Left lung (tissue), 10 donors: ENCODE data around the gene CMIP. TPM values are rescaled to one million over a fixed set of nuclear protein-coding genes. Genes with fewer than 3 reads are reported as not detected.
A peak's percentile ranks its signal among the peaks of the same experiment; 100 is the strongest.

Experiments used
- ATAC-seq: fragments of 200-7000 bp; cut with Tn5 transposase; one replicate; pipeline ENCODE4 v1.9.1; 2020; ENCODE audit warnings: moderate library complexity
- DNase-seq, 4 donors: peaks; one replicate each; pipeline ENCODE4 v3.0.0-alpha.2; 2013 to 2020
- H3K27ac ChIP-seq, 2 donors: fragments of 200-600 bp; sonication (generic) in 1 of 2; one replicate each; pipeline versions ENCODE4 v1.5.0 to v1.8.0; 2020 to 2021
- H3K27me3 ChIP-seq, 2 donors: fragments of 200-600 bp; sonication (generic) in 1 of 2; one replicate each; pipeline versions ENCODE4 v1.5.0 to v1.8.0; 2020 to 2021
- H3K36me3 ChIP-seq, 2 donors: fragments of 200-600 bp; sonication (generic) in 1 of 2; one replicate each; pipeline versions ENCODE4 v1.5.0 to v1.8.0; 2020 to 2021
- H3K4me1 ChIP-seq, 2 donors: fragments of 200-600 bp; one replicate each; pipeline ENCODE4 v1.8.0; 2021
- H3K4me3 ChIP-seq, 2 donors: fragments of 200-600 bp; sonication (generic) in 1 of 2; one replicate each; pipeline versions ENCODE4 v1.5.0 to v1.8.0; 2020 to 2021; ENCODE audit warnings: mild to moderate bottlenecking in 1 of 2
- H3K9me3 ChIP-seq, 2 donors: fragments of 200-600 bp; sonication (generic) in 1 of 2; one replicate each; pipeline versions ENCODE4 v1.5.0 to v1.8.0; 2020 to 2021
- intact Hi-C, 2 donors: fragments of 100-400 bp; cut with DNase I; formaldehyde crosslinking; loops; one replicate each; pipeline versions ENCODE4 v1.11.2 to v1.14.2; 2022
- polyA plus RNA-seq, 6 donors: library from polyadenylated mRNA; unstranded; fragments of 120-200 nt; gene quantifications; one replicate each; pipeline ENCODE4 v1.2.1, GENCODE V29; 2013; ENCODE audit not compliant: insufficient read length in 6 of 6
- total RNA-seq, 2 donors: library from RNA; stranded (reverse); fragmentation: NEBNext Ultra II Directional; extraction: Animal tissue kit (Norgen Biotek cat#: 25700); gene quantifications; one replicate each; pipeline ENCODE4 v1.2.1, GENCODE V29; 2021
- TF ChIP-seq, protein P1 (sequence below), 2 donors: fragments of 200-600 bp; sonication (generic) in 1 of 2; IDR thresholded peaks; one replicate each; pipeline versions ENCODE4 v1.5.0 to v1.8.0; 2021; ENCODE audit warnings: antibody characterized with exemption in 2 of 2
- donor health status: DM: no; HTN: yes; CAD: no.
- donor health status: DM: no; HTN: no; CAD: no.

The CMIP gene
- total and polyA plus RNA-seq, 8 donors, result 35.3 to 55.8 (median 40.4) TPM

DNA sequence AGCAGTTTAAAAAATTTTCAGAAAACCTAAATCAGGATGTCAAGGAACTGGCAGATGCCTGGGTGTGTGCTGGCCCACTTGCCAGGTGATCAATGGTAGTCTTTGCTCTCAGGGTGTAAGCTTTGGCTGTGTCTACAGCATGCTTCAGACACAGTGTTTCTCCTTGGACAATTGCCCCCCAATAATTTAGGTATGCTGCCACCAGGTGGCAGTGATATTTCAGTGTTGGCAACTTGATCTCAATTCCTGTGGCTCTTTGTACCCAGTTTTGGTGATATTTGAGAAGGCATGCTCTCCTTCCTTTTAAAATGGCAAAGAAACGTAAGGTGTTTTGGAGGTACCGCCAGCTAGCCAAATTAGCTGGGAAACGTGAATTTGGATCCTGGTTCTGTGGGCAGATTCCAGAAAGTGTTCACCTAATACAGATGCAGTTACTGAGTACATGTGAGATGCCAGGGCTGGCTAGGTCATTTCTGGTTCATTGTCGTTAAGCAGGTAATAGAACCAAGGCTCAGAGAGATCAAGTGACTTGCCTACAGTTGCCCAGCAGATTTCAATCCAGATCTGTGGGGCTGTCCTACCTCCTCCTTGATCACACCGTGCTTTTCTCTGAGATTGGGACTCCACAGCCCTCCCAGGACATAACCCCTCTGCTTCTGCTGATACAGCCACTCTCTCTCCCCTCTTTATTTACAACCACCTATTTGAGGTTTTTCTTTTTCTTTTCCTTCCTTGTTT is 178.9 kb downstream of the CMIP start:
- intact Hi-C loops, result loop anchor here in 1 of 2 donors (10.0 kb wide), 1 partner anchor 101 kb away; no protein-coding TSS in a partner anchor

DNA sequence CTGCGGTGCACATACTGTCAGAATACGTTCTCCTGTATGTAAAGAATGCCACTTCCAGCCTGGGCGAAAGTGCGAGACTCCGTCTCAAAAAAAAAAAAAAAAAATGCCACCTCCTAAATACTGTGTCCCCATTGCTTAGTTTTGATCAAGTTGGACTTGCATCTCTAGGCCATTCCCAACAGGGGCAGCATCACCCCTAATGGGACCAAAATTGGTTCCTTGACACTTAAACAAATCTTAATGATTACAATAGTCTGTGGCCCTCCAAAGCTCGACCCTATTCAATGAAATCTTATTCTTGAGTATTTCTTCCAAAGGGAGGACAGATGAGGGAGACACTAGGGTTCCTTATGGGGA is 179.8 kb downstream of the CMIP start:
- intact Hi-C loops, result loop anchor here in 1 of 2 donors (10.0 kb wide), 1 partner anchor 100 kb away; no protein-coding TSS in a partner anchor
- Histone ChIP-seq H3K27ac (no peak overlapping the region), H3K4me3 (no peak overlapping the region), H3K9me3 (no peaks in the 10 kb centered on the region), H3K4me1 (peaks cover 9 to 16% of the 10 kb centered on the region in 2 donors), H3K36me3 (peaks cover 0 to 23% of the 10 kb centered on the region in 2 donors), H3K27me3 (no peaks in the 10 kb centered on the region)
- no peak for DNase-seq
- no peak for ATAC-seq
- TF ChIP-seq, protein P1, sequence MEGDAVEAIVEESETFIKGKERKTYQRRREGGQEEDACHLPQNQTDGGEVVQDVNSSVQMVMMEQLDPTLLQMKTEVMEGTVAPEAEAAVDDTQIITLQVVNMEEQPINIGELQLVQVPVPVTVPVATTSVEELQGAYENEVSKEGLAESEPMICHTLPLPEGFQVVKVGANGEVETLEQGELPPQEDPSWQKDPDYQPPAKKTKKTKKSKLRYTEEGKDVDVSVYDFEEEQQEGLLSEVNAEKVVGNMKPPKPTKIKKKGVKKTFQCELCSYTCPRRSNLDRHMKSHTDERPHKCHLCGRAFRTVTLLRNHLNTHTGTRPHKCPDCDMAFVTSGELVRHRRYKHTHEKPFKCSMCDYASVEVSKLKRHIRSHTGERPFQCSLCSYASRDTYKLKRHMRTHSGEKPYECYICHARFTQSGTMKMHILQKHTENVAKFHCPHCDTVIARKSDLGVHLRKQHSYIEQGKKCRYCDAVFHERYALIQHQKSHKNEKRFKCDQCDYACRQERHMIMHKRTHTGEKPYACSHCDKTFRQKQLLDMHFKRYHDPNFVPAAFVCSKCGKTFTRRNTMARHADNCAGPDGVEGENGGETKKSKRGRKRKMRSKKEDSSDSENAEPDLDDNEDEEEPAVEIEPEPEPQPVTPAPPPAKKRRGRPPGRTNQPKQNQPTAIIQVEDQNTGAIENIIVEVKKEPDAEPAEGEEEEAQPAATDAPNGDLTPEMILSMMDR (IDR thresholded peaks at IDR 0.05), result no peak

More for the DNA sequence above, 178.9 kb downstream of the CMIP start:
- no peaks in the 10 kb centered on the region for H3K9me3 ChIP-seq
- peaks cover 9 to 16% of the 10 kb centered on the region in 2 donors for H3K4me1 ChIP-seq
- DNase-seq, result no peak
- H3K27me3 ChIP-seq, result no peaks in the 10 kb centered on the region
- H3K4me3 ChIP-seq, result no peak overlapping the region
- TF ChIP-seq, protein P1 (IDR thresholded peaks at IDR 0.05), result peak; percentile 41 to 55
- peaks cover 0 to 32% of the 10 kb centered on the region in 2 donors for H3K36me3 ChIP-seq
- peak; percentile 40 for ATAC-seq
- no peak overlapping the region for H3K27ac ChIP-seq

DNA sequence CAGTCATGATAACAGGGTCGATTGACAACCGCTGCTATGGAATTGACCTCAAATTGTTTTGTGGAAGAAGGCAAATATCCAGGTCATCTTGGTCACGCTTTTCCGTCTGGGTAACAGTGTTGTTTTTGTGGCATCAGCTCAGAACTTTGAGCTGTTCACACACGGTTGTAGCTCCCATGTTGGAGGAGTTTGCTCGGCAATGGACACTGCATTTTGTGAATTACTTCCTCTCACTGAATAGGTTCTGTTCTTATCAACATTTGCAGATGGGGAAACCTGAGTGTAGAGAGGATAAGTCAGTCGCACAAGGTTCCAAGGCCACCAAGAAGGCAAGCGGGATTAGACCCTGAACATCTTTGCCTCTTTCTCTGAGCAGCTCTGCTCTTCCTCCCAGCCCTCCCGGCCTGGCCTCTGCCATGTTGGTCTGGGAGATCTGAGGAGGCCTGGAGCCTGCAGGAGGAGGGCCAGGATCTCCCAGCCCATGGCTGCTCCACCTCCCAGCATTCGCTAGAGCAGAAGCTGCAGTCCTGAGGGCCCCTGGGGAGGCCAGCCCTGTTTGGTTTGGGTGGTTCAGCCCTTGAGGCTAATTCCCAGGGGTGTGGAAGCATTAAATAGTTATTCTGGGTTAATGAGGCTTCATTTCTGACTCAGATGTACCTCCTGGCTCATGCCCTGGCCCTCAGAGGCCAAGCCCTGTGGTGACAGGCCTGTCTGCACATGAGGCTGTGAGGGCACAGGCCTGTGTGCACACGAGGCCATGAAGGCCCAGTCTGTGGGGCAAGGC is 180.3 kb downstream of the CMIP start:
- DNase-seq (no peak), ATAC-seq (peak; percentile 11)
- peaks cover 9 to 16% of the 10 kb centered on the region in 2 donors for H3K4me1 ChIP-seq
- intact Hi-C loops, result loop anchor here in 1 of 2 donors (10.0 kb wide), 1 partner anchor 100 kb away; no protein-coding TSS in a partner anchor
- no peak overlapping the region for H3K4me3 ChIP-seq
- H3K27ac ChIP-seq, result peak overlapping the region in 1 of 2 donors; percentile 40
- H3K36me3 ChIP-seq, result peaks cover 0 to 19% of the 10 kb centered on the region in 2 donors
- H3K9me3 ChIP-seq, result no peaks in the 10 kb centered on the region
- no peaks in the 10 kb centered on the region for H3K27me3 ChIP-seq
- TF ChIP-seq, protein P1 (IDR thresholded peaks at IDR 0.05), result no peak

DNA sequence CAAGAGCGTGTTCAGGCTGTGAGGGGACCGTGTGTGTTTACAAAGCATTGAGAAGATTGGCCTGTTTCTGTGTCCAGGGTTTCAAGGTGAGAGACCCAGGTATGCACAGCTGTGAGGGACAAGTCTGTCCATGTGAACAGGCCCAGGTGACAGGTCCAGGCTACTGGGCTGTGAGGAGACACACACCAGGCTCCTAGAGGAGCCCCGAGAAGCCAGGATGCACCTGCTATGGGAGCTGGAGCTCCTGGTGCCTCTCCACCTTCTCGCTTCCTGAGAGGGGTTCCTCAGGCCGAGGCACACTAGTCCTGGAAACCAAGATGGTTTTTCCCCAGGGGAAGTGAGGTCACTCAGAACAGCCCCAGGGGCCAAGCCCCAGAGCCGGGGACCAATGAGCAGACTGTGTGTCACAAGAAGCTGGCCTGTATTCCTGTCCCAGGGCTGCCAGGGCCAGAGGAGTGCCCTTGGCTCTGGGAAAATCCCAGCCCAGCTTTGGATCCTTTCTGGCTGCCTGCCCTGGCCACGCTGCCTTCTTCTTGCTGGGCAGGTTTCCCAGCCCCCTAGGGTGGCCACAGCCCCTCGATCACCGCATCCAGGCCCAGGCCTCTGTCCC is 181.0 kb downstream of the CMIP start:
- TF ChIP-seq, protein P1 (IDR thresholded peaks at IDR 0.05), result no peak
- Histone ChIP-seq H3K4me3 (no peak overlapping the region), H3K4me1 (peaks cover 9 to 21% of the 10 kb centered on the region in 2 donors), H3K27me3 (no peaks in the 10 kb centered on the region), H3K9me3 (no peaks in the 10 kb centered on the region), H3K36me3 (peaks cover 0 to 16% of the 10 kb centered on the region in 2 donors), H3K27ac (peak overlapping the region in 1 of 2 donors; percentile 40)
- peak in 3 of 4 donors; percentile 59 to 81 (median 68) for DNase-seq
- intact Hi-C loops, result loop anchor here in 1 of 2 donors (10.0 kb wide), 1 partner anchor 99 kb away; no protein-coding TSS in a partner anchor
- ATAC-seq, result peak; percentile 83
